AG04450 (cell line): Measurements from ENCODE around the gene SHROOM2. TPM values are rescaled to one million over a fixed set of nuclear protein-coding genes. Genes with fewer than 3 reads are reported as not detected.

Source experiments
- CTCF ChIA-PET: fragments of 300-600, 350-600 bp; formaldehyde crosslinking; extraction: SDS; loops from one replicate; lab custom pipeline; 2022; ENCODE audit warnings: antibody characterized with exemption, inconsistent platforms; lab: Charles Lee
- POLR2A ChIA-PET: fragments of 350-600 bp; formaldehyde crosslinking; extraction: SDS; loops from one replicate; lab custom pipeline; 2021; ENCODE audit warnings: antibody characterized with exemption, inconsistent platforms; lab: Yijun Ruan, JAX
- DNase-seq: peaks from one replicate; pipeline ENCODE4 v3.0.0-alpha.2; 2011; ENCODE audit warnings: low read depth, low spot score
- H3K27ac ChIP-seq: one replicate; pipeline ENCODE4 v1.5.1; 2012; ENCODE audit warnings: low read depth, low read length, control low read depth
- H3K27me3 ChIP-seq: one replicate; pipeline ENCODE4 v1.6.0; 2012; ENCODE audit warnings: low read length; ENCODE audit not compliant: control insufficient read depth, insufficient read depth
- H3K4me3 ChIP-seq: 2 replicates; pipeline ENCODE4 v1.5.1; 2011; ENCODE audit warnings: mild to moderate bottlenecking, low read depth, low read length, control low read depth
- H3K9me3 ChIP-seq: 2 replicates; pipeline ENCODE4 v1.5.1; 2012; ENCODE audit warnings: low read length; ENCODE audit not compliant: control insufficient read depth, insufficient read depth
- polyA plus RNA-seq: library from polyadenylated mRNA; depleted of rRNA; stranded (reverse); fragments of >200 nt; gene quantifications from 2 replicates; pipeline ENCODE4 v1.2.3, GENCODE V29; 2011
- TF ChIP-seq, protein P1 (sequence below): IDR thresholded peaks from 2 replicates; pipeline ENCODE4 v1.5.1; 2011; ENCODE audit warnings: low read depth, low read length, control low read depth, inconsistent platforms

The SHROOM2 gene
- polyA plus RNA-seq, 1 experiment = 9.9 TPM

DNA sequence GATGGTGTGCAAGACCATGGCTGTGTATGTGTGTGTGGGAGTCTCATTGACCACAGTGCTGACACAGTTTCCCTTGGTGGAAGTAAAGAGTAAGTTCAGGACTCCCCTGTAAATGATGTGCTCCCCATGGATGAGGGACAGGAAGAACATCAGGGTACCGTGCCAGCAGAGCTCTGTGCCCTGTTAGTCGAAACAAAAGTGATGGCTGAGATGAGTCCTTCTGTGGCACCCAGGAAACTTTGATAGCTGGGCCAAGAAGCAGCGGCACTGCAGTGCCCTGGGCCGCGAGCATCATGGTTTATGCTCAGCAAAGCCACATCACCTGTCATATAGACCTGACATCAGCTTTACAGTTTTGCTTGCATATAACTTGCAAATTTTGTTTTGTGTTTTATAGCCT is 119.5 kb downstream of the SHROOM2 start:
- CTCF ChIA-PET = no interaction called here
- TF ChIP-seq, protein P1, sequence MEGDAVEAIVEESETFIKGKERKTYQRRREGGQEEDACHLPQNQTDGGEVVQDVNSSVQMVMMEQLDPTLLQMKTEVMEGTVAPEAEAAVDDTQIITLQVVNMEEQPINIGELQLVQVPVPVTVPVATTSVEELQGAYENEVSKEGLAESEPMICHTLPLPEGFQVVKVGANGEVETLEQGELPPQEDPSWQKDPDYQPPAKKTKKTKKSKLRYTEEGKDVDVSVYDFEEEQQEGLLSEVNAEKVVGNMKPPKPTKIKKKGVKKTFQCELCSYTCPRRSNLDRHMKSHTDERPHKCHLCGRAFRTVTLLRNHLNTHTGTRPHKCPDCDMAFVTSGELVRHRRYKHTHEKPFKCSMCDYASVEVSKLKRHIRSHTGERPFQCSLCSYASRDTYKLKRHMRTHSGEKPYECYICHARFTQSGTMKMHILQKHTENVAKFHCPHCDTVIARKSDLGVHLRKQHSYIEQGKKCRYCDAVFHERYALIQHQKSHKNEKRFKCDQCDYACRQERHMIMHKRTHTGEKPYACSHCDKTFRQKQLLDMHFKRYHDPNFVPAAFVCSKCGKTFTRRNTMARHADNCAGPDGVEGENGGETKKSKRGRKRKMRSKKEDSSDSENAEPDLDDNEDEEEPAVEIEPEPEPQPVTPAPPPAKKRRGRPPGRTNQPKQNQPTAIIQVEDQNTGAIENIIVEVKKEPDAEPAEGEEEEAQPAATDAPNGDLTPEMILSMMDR = no peak
- no peak overlapping the region for H3K4me3 ChIP-seq
- POLR2A ChIA-PET = no interaction called here
- no peak for DNase-seq
- H3K27me3 ChIP-seq = no peaks in the 10 kb centered on the region
- H3K9me3 ChIP-seq = no peaks in the 10 kb centered on the region
- H3K27ac ChIP-seq = peak overlapping the region; percentile 84

DNA sequence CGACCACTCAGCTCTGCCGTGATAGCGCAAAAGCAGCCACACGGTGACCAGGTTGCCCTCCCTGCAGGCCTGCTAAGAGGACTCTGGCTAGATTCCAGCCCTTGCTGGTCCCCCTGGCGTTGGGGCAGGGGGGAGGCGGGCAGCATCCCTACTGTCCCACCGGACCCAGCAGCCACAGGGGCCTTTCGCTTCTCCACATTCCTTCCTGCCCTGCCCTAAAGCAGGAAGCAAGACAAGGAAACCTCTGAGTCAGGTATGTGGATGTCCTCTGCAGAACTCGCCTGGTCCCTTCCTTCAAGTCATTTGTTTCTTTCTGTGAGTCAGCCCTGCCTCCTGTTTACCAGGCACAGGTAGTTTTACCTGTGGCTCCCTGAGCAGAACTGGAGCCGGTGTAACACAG is 120.7 kb downstream of the SHROOM2 start:
- TF ChIP-seq, protein P1 = no peak
- Histone ChIP-seq H3K4me3 (no peak overlapping the region), H3K9me3 (no peaks in the 10 kb centered on the region), H3K27ac (peak overlapping the region; percentile 91), H3K27me3 (no peaks in the 10 kb centered on the region)
- ChIA-PET POLR2A (no interaction called here), CTCF (interaction anchor here (1.3 kb wide), 1 partner anchor 10 kb away, joined by 3 read pairs; no protein-coding TSS in a partner anchor)
- no peak for DNase-seq

DNA sequence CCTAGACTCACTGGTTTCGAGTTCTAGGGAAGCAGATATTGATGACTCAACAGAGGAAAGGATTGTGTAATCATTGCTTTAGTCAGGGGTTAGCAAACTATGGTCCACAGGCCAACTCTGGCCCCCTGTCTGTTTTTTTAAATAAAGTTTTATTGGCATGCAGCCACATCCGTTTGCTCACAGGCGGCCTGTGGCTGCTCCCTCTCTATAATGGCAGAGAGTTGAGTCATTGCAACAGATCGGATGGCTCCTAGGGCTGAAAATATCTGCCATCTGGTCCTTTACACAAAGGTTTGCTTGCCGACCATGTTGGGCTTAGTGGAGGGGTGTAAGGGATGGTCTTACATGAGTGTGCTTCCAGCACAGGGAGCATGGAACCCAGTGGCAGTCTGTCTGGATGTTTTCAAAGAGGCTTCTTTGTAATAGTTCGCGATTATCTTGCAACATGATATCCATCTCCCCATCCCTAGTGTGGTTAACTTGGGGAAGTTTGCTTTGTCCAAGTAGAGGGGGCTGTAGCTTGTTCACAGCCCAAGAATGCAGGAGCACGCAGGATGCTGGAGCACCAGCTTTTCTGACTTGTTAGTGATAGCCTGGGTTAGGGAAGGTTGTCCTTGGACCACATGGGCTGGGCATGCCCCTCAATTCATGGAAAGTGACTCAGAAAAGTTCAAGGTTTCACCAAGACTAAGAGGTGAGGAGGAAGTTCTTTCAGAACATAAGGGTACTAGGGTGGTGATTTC is 121.6 kb downstream of the SHROOM2 start:
- TF ChIP-seq, protein P1 = no peak
- Histone ChIP-seq H3K4me3 (no peak overlapping the region), H3K27me3 (no peaks in the 10 kb centered on the region), H3K27ac (peak overlapping the region; percentile 91), H3K9me3 (no peaks in the 10 kb centered on the region)
- peak; percentile 74 for DNase-seq
- ChIA-PET POLR2A (interaction anchor here (0.9 to 1.1 kb wide), 2 partner anchors 8 to 10 kb away, joined by 3 read pairs; no protein-coding TSS in a partner anchor), CTCF (interaction anchor here (0.6 to 1.3 kb wide), 2 partner anchors 11 to 728 kb away, joined by 3 read pairs; no protein-coding TSS in a partner anchor)

DNA sequence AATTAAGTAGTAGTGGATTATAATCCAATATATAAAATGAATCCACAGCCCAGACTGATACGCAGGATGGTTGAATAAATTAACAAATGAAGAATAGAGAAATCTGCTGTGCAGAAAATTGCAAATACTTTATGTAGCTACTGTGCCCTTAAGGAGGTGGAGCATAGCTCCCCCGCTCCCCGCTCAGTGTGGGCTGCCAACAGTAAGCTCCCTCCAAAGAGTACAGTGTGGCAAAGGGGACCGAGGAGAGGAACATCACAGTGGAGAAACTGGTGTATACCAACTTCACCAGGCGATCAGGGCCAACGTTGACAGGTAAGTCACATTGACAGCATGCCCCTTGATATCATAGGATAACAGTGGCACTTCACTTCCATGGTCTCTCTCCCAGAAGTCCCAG is 123.0 kb downstream of the SHROOM2 start:
- Histone ChIP-seq H3K27me3 (no peaks in the 10 kb centered on the region), H3K9me3 (no peaks in the 10 kb centered on the region), H3K4me3 (no peak overlapping the region), H3K27ac (peak overlapping the region; percentile 75)
- POLR2A ChIA-PET = no interaction called here
- CTCF ChIA-PET = no interaction called here
- TF ChIP-seq, protein P1 = no peak
- no peak for DNase-seq

DNA sequence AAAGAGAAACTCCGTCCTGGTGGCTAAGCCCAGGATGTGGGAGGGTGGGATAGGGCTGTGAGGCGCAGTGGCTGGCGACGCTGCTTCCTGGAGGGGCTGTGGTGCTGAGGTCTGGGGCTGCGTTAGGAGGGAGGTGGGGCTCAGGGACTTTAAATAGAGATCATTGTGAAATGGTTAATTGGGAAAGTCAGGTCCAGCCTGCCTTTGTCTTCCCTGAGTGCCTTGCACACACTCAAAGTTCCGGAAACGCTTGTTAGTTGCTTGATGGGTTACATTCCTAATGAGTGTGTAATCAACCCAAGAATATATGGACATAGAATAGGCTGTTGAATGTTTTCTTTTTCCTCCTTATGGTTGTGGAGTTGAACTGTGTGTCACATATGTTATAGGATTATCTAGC is 125.3 kb downstream of the SHROOM2 start:
- H3K9me3 ChIP-seq = no peaks in the 10 kb centered on the region
- TF ChIP-seq, protein P1 = no peak
- peak overlapping the region; percentile 77 for H3K27ac ChIP-seq
- DNase-seq = no peak
- no peaks in the 10 kb centered on the region for H3K27me3 ChIP-seq
- POLR2A ChIA-PET = no interaction called here
- H3K4me3 ChIP-seq = no peak overlapping the region
- CTCF ChIA-PET = no interaction called here
